ENCODE data around the gene TFE3. TPM values are rescaled to one million over a fixed set of nuclear protein-coding genes. Genes with fewer than 3 reads are reported as not detected.

Gene TFE3
- 57.6 TPM for polyA plus RNA-seq (2013, experiment 1 of 2; ENCODE audit: insufficient read length)
- 56.8 TPM for polyA plus RNA-seq (2013, experiment 2 of 2; ENCODE audit: insufficient read length)

DNA sequence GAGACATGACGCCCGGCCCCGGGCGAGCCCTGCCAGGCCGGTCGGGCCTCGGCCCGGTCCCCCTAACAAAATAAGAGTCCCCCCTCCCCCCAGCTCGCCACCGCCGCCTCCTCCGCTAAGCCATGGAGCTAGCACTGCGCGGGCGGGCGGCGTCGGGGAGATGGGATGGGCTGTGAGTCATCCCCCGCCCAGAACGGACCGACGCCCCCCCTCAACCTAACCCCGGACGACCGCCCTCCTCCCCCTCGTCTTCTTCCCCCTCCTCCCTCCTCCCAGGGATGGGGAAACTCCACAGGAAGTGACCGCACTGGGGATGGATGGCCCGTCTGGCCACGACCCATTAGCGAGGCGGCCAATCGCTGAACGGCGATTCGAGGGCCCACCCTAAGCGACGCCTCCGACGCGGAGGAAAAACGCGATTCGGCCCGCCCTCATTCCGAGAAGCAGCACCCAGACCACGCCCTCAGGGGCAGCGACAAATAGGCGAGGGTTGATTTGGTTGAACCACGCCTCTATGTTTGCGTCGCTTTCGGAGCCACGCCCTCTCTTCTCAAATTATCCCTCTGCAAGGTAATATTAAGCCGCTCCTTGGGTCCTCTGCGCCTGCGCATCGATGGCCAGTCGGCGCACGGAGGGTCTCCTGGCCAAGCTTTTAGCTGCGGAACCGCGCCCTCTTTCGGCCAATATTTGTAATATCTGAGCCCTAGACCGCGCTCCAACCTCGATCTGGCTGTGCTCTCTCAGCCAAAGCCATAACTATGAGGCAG lies at the start of gene TFE3:
Gene TFE3 (minus strand): TSS at position 138 of the 767 bp plus-strand sequence. CDS start 131 bp downstream, at position 7.
- DNase-seq: peak; percentile 99

GRCh38 chrX:49089553-49089952 lies 46.4 kb upstream of the TFE3 start:
- no peak for DNase-seq

DNA sequence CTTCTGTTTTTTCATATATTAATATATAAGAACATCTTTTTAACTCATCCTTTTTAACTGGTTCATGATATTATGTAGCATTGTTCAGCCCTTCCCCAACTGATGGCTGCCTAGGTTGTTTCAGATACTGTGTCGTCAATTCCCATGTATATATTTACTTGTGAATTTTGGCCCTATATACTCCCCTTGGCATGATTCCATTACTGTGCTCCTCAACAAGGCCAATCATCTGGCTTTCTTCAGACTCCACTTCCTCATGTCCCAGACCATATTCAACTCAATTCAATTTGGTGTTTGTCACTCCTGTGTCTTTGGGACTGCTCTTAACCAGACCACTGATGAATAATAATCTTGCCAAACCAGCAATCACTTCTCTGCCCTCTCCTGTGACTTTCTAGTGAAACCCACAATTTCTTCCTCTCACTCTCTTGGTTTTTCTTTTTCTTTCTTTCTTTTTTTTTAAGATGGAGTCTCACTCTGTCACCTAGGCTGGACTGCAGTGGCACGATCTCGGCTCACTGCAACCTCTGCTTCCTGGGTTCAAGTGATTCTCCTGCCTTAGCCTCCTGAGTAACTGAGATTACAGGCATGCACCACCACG lies 39.2 kb upstream of the TFE3 start:
- DNase-seq: no peak

DNA sequence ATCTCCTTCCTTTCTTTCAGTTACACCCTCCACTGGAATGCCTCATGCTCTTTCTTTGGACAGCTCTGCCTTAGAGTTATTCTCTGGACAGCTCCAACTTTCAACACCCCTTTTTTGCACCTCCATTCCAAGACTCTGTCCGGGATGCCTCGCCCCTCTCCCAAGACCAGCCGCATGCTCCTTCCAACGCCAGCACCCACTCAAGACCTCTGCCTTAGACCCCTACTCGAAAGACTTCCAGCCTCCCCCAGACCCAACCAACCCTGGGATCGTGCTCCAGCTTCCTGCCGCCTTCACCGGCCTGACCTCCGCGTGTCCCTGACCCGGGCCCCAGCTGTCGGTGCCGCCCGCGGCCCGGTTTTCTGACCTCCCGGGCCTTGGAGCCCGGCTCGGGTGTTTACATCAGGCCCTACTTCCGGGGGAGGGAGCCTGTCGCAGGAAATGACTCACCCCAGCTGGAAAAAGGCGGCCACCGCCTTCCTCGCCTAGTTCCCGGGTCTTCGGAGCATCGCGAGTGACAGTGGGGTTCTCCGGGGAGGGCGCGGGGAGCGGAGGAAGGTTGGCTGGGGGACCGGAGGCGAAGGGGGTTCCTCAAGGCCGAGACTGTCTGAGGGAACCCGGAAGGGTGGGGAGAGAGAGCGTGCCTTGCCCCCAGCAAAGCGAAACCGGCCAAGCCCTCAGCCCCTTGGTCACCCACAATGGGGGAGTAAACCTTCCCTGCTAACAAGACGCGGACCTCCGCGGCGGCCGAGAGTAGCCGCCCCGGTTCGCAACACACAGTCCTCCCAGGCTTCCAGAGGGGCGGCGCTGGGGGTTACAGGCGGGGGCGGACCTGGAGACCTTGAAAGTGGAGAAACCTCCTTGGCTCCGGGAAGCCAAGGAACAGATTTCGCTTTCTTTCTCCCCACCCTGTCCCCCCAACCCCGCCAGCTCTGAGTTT lies 36.6 kb upstream of the TFE3 start, which contains the start of gene WDR45:
Gene WDR45 (minus strand): TSS at position 399 of the 940 bp plus-strand sequence. CDS start 1,792 bp downstream, outside the sequence.
- DNase-seq: peak; percentile 76

- no peak for DNase-seq
Observed at GRCh38 chrX:49077941-49078340, 34.8 kb upstream of the TFE3 start.

DNA sequence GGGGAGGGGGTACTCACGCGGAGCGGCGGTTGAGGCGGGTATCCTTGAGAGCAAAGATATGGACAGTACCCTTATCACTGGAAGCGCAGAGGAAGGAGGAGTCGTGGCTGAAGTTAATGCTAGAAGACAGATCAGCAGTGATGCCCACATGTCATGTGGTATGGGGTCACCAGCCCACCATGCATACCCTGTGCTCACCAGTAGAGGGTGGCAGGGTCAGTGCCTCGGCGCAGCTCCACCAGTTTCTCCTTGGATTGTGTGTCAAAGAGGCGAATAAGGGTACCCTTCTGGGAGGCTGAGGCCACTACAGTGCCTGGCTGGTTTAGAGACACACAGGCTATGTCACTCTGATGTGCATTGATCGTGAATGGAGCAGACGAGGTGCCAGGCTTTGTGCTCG lies 32.2 kb upstream of the TFE3 start:
- DNase-seq: no peak

DNA sequence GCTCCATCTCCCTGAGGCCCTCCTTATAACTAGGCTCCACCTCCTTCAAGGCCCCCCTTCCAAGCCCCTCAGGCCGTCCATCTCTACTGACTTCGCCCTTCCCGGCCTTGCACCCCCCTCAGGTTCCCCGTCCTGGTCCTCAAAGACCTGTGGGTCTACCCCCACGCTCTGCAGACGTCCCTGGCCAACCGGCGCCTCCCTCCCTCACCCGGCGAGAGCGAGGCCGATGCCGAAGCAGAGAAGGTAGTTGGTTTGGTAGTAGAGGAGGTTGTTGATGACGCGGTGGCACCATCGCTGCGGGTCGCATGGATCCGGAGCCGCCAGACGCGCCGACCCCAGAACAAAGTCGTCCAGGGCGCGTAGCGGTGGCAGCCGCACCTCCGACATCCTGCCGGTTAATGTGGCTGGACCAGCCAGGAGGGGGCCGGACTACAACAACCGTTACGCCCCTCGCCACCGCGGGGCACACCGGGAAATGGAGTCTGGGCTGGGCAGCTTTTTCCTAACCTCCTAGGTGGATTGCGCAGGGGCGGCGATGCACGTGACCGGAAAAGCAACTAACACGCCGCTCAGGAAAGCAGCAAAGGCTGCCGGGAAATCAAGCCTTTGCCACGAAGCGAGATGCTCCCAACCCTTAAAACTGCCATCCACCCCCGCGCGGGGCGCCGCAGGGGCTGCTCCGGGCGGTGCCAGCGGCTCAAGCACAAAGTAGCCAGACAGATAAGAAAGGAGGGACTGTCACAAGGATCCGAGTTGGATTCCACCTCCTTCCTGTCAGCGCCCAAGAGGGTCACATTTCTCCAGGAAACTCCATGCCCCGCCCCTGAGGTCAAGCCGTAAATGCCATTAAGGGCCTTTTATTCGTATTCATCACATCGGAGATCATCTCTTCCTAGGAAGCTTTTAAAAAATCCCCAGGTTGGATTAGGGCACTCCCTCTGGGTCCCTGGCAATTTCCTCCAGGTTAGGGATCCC lies 30.7 kb upstream of the TFE3 start, which contains the start of gene PRAF2:
Gene PRAF2 (minus strand): TSS at position 402 of the 975 bp plus-strand sequence. CDS start 15 bp downstream, at position 387.
- DNase-seq: peak; percentile 93

- no peak for DNase-seq
Observed at GRCh38 chrX:49072712-49073095, 29.5 kb upstream of the TFE3 start.

DNA sequence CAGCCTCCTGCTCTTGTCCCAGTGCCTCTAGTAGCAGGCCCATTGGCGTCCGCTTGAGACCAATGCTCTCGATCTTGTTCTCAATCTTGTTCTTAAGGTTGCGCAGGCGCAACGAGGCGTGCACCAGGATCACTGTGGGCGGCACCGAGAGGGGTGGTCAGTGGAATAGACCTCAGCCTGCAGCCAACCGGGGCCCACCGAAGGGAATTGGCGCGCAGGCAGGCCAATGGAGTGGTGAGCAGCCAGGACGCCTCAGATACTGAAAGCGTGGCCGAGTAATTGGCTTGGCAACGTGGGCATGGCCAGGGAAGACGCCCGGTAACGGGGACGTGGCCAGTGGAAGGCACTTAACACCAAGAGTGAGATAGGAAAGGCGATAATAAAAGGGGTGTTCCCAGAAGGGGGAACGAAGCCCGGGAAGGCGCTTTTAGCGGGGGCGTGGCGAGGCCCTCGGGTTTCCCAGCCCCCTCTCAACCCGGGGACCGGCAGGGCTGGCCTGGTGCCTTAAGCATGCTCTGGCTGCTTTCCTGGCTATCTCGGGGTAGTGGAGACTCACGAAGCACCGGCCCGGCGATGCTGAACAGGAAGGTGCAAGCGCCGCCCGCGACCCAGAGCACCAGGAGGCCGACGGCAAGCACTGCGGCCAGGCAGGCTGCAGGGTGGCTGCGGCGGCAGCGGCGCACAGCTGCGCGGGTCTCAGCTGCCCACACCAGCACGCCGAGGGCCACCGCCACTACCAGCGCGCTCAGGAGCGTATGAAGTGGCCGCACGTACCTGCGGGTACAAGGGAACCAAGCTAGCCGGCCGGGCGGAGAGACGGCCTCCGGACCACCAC lies 28.9 kb upstream of the TFE3 start:
- peak; percentile 56 for DNase-seq

GRCh38 chrX:49070988-49071387 lies 27.8 kb upstream of the TFE3 start:
- no peak for DNase-seq

GRCh38 chrX:49069038-49069437 lies 25.9 kb upstream of the TFE3 start:
- no peak for DNase-seq

DNA sequence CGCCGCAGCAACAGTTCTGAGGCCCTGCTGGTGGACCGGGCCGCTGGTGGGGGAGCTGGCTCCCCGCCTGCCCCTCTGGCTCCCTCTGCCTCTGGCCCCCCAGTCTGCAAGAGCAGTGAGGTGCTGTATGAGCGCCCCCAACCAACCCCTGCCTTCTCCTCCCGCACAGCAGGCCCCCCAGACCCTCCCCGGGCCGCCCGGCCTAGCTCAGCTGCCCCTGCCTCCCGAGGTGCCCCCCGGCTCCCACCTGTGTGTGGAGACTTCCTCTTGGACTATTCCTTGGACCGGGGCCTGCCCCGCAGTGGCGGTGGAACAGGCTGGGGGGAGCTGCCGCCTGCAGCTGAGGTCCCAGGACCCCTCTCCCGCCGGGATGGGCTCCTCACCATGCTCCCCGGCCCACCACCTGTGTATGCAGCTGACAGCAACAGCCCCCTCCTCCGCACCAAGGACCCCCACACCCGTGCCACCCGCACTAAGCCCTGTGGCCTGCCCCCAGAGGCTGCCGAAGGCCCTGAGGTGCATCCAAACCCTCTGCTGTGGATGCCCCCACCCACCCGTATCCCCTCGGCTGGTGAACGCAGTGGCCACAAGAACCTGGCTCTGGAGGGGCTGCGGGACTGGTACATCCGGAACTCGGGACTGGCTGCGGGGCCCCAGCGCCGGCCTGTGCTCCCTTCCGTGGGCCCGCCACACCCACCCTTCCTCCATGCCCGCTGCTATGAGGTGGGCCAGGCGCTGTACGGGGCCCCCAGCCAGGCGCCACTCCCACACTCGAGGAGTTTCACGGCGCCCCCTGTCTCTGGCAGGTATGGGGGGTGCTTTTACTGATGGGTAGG lies 24.3 kb upstream of the TFE3 start:
- no peak for DNase-seq

- no peak for DNase-seq
Observed at GRCh38 chrX:49066690-49067089, 23.5 kb upstream of the TFE3 start.

GRCh38 chrX:49066278-49066677 lies 23.1 kb upstream of the TFE3 start:
- no peak for DNase-seq

GRCh38 chrX:49064735-49065134 lies 21.6 kb upstream of the TFE3 start:
- no peak for DNase-seq

DNA sequence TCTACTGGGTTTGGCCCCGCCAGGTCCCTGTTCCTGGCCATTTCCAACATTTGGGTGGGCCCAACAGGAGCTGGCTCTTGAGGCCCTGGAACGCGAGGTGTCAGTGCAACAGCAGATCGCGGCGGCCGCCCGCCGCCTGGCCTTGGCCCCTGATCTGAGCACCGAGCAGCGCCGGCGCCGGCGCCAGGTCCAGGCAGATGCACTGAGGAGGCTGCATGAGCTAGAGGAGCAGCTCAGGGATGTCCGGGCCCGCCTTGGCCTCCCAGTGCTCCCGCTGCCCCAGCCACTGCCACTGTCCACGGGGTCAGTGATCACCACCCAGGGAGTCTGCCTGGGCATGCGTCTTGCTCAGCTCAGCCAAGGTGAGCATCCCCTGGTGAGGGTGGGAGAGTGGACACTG lies 21.1 kb upstream of the TFE3 start:
- no peak for DNase-seq

- DNase-seq: no peak
Observed at GRCh38 chrX:49063715-49064114, 20.6 kb upstream of the TFE3 start.

- no peak for DNase-seq
Observed at GRCh38 chrX:49061916-49062315, 18.8 kb upstream of the TFE3 start.

DNA sequence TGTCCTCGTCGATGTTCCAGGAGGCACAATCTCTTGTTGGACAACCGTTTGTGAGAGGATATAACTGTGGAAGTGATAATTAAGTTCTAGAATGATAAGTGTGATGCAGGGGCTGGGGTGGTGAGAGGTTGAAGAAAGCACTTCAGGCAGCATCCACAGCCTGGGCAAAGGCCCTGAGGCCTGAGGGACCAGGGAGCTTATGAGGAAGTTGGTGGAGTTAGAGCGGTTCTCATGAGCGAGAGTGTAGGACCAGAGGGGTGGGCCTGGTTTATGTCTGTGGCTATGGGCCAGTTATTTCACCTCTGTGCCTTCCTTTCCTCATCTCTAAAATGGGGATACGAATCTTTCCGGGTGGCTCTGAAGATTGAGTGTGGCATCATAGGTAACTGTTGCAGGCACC lies 18.3 kb upstream of the TFE3 start:
- no peak for DNase-seq

DNA sequence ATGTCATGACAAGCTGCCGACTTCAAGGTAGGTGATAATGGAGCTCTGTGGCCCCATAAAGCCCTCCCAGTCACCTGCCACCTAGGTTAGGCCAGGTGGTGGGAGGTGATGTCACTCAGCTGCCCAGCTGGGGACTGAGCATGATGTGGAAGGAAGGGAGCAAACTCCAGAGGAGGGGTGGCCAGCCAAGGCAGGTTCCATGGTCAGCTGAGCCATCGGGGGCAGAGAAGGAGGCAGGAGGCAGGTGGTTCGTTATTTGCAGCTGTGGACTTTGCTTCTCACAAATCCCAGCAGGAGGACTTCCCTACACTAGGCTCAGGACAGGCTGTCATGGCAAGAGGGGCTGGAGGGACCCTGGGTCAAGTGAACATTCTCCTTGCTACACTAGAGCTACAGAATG lies 17.8 kb upstream of the TFE3 start:
- no peak for DNase-seq

Data from fibroblast of skin of scalp (primary cell).